ENCODE measurements around the gene DHRSX. TPM values are rescaled to one million over a fixed set of nuclear protein-coding genes. Genes with fewer than 3 reads are reported as not detected.

Gene DHRSX
- total and polyA plus RNA-seq, 7 donors: 12.5 to 25.2 (median 16.1) TPM

- TF ChIP-seq POLR2AphosphoS5 (IDR thresholded peaks at IDR 0.05) (no peak), EP300 (IDR thresholded peaks at IDR 0.05) (no peak)
- Histone ChIP-seq H3K9me3 (peaks cover 0 to 4% (median 0%) of the 10 kb centered on the region in 4 donors), H3K36me3 (peaks cover 0 to 16% (median 4%) of the 10 kb centered on the region in 4 donors), H3K4me1 (no peaks in the 10 kb centered on the region), H3K27me3 (no peaks in the 10 kb centered on the region), H3K4me3 (no peak overlapping the region), H3K27ac (no peak overlapping the region)
- 96 to 98% methylated on average over 9 of the region's 9 CpGs for WGBS, 2 donors
- intact Hi-C loops (cut with DNase I): no loop called here
- no peak for DNase-seq
These were observed 88.6 kb downstream of the DHRSX start for GRCh38 chrX:2412131-2412530.

DNA sequence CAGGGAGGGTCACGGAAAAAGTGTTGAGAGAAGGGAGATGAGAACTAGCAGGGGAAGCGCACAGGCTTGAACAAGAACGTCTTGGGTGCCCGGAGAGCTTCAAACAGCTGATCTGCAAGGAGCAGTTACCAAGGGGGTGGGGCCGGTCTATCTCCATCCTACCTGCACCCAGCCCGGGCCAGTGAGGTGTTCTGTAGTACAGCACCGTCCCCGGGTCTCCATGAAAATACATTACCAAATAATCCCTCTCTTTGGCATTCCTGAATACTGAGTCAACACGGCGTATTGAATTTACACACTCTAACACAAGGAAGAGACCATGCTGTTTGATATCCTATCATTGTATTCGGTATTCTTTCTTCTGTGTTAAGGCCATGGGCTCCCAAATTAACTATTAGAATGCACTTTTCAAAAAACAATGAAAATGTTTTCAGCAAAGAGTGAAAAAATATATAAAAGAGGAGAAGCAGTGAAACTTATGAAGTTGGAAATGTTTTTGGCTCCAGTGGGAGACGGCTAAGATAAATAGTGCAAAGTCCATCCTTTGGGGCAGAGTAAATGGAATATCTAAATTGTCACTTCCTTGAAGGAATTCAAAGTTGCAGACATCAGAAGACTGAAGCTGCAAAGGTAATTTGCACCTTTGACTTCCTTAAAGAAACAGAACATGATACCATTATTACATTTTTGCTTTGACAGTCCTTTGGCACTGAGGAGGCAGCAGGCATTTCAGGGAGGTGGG is 90.3 kb downstream of the DHRSX start:
- Histone ChIP-seq H3K27ac (no peak overlapping the region), H3K4me3 (no peak overlapping the region), H3K27me3 (no peaks in the 10 kb centered on the region), H3K4me1 (no peaks in the 10 kb centered on the region), H3K9me3 (peaks cover 0 to 7% (median 0%) of the 10 kb centered on the region in 4 donors), H3K36me3 (peaks cover 0 to 24% (median 7%) of the 10 kb centered on the region in 4 donors)
- intact Hi-C loops (cut with DNase I): no loop called here
- TF ChIP-seq POLR2A (IDR thresholded peaks at IDR 0.05) (no peak), EP300 (IDR thresholded peaks at IDR 0.05) (no peak), POLR2AphosphoS5 (IDR thresholded peaks at IDR 0.05) (no peak)
- TF ChIP-seq, protein P1, sequence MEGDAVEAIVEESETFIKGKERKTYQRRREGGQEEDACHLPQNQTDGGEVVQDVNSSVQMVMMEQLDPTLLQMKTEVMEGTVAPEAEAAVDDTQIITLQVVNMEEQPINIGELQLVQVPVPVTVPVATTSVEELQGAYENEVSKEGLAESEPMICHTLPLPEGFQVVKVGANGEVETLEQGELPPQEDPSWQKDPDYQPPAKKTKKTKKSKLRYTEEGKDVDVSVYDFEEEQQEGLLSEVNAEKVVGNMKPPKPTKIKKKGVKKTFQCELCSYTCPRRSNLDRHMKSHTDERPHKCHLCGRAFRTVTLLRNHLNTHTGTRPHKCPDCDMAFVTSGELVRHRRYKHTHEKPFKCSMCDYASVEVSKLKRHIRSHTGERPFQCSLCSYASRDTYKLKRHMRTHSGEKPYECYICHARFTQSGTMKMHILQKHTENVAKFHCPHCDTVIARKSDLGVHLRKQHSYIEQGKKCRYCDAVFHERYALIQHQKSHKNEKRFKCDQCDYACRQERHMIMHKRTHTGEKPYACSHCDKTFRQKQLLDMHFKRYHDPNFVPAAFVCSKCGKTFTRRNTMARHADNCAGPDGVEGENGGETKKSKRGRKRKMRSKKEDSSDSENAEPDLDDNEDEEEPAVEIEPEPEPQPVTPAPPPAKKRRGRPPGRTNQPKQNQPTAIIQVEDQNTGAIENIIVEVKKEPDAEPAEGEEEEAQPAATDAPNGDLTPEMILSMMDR (IDR thresholded peaks at IDR 0.05): no peak
- 17 to 70% methylated on average over 12 of the region's 12 CpGs for WGBS, 2 donors
- no peak for DNase-seq

GRCh38 chrX:2409796-2410195 is 91.0 kb downstream of the DHRSX start:
- no peak for DNase-seq
- peaks cover 0 to 24% (median 7%) of the 10 kb centered on the region in 4 donors for H3K36me3 ChIP-seq
- H3K9me3 ChIP-seq: peaks cover 0 to 7% (median 0%) of the 10 kb centered on the region in 4 donors
- TF ChIP-seq POLR2A (IDR thresholded peaks at IDR 0.05): no peak
- no peak for TF ChIP-seq POLR2AphosphoS5 (IDR thresholded peaks at IDR 0.05)
- TF ChIP-seq EP300 (IDR thresholded peaks at IDR 0.05): no peak
- TF ChIP-seq, protein P1 (IDR thresholded peaks at IDR 0.05): no peak
- 63 to 80% methylated on average over 8 of the region's 8 CpGs for WGBS, 2 donors
- no peaks in the 10 kb centered on the region for H3K4me1 ChIP-seq
- H3K4me3 ChIP-seq: no peak overlapping the region
- intact Hi-C loops (cut with DNase I): no loop called here
- H3K27ac ChIP-seq: no peak overlapping the region
- no peaks in the 10 kb centered on the region for H3K27me3 ChIP-seq

- no peak overlapping the region for H3K27ac ChIP-seq
- 89 to 90% methylated on average over 9 of the region's 9 CpGs for WGBS, 2 donors
- intact Hi-C loops (cut with DNase I): no loop called here
These were observed 91.9 kb downstream of the DHRSX start for GRCh38 chrX:2408856-2409255.

DNA sequence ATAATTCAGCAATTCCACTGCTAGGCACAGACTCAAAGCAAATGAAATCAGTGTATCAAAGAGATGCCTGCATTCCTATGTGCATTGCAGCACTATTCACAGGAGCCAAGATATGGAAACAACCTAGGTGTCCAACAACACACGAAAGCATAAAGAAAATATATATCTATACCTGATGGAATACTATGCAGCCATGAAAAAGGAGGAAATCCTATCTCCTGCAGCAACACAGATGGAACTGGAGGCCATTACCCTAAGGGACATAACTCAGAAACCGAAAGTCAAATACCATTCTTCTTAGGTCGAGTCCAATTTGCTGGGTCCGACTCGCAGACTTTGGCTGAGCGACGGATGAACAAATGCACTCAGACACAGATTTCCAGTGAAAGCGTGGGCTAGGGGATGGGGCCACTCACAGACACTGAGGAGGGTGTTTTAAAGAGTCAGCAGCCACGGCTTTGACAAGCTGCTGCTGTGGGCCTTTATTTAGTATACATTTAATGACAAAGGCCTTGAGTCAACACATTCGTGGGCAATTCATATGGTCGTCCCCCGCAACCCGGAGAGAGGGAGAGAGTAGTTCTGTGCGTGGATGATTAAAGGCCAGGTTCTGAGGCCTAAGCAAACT is 93.8 kb downstream of the DHRSX start:
- Histone ChIP-seq H3K4me1 (no peaks in the 10 kb centered on the region), H3K36me3 (peaks cover 0 to 24% (median 7%) of the 10 kb centered on the region in 4 donors), H3K4me3 (no peak overlapping the region), H3K9me3 (peaks cover 0 to 7% (median 0%) of the 10 kb centered on the region in 4 donors), H3K27me3 (no peaks in the 10 kb centered on the region), H3K27ac (no peak overlapping the region)
- DNase-seq: no peak
- TF ChIP-seq EP300 (IDR thresholded peaks at IDR 0.05) (no peak), POLR2AphosphoS5 (IDR thresholded peaks at IDR 0.05) (no peak), POLR2A (IDR thresholded peaks at IDR 0.05) (no peak)
- TF ChIP-seq, protein P1 (IDR thresholded peaks at IDR 0.05): no peak
- intact Hi-C loops (cut with DNase I): no loop called here
- WGBS, 2 donors: 91 to 97% methylated on average over 14 of the region's 14 CpGs

More at GRCh38 chrX:2408856-2409255, 91.9 kb downstream of the DHRSX start:
- TF ChIP-seq POLR2A (IDR thresholded peaks at IDR 0.05) (no peak), POLR2AphosphoS5 (IDR thresholded peaks at IDR 0.05) (no peak), EP300 (IDR thresholded peaks at IDR 0.05) (no peak)
- TF ChIP-seq, protein P1 (IDR thresholded peaks at IDR 0.05): no peak
- Histone ChIP-seq H3K4me1 (no peaks in the 10 kb centered on the region), H3K9me3 (peaks cover 0 to 7% (median 0%) of the 10 kb centered on the region in 4 donors), H3K36me3 (peaks cover 0 to 24% (median 7%) of the 10 kb centered on the region in 4 donors), H3K27me3 (no peaks in the 10 kb centered on the region), H3K4me3 (no peak overlapping the region)
- DNase-seq: no peak
